Caco-2 (cell line): Measurements from ENCODE around the gene OR2W3. TPM values are rescaled to one million over a fixed set of nuclear protein-coding genes. Genes with fewer than 3 reads are reported as not detected.

Experiments used
- BruUV-seq: library from RNA; stranded (reverse); fragments of 400-500 nt; replicated peaks from 2 replicates; lab custom pipeline; 2021; lab: Mats Ljungman, UMichigan
- CTCF ChIA-PET: fragments of 300-600 bp; sonication (Branson Sonifier 250); formaldehyde crosslinking; loops from one replicate; lab custom pipeline; 2022; ENCODE audit warnings: antibody characterized with exemption; lab: Charles Lee
- POLR2A ChIA-PET: fragments of 300-600 bp; sonication (Branson Sonifier 250); formaldehyde crosslinking; loops from one replicate; lab custom pipeline; 2022; ENCODE audit warnings: antibody characterized with exemption; lab: Charles Lee
- DNase-seq, 2 experiments: peaks; one replicate each; pipeline versions ENCODE4 v3.0.0 to v3.0.0-alpha.2; 2020 to 2022
- H3K27me3 ChIP-seq: replicated peaks from 2 replicates; pipeline ENCODE4 v1.6.0; 2011; ENCODE audit warnings: low read length; ENCODE audit not compliant: control insufficient read depth, insufficient read depth
- H3K36me3 ChIP-seq: 2 replicates; pipeline ENCODE4 v1.5.1; 2011; ENCODE audit warnings: low read length; ENCODE audit not compliant: control insufficient read depth, insufficient read depth
- H3K4me1 ChIP-seq: fragments of 250-450 bp; sonication (Bioruptor Pico); 2 replicates; pipeline ENCODE4 v1.5.1; 2020; ENCODE audit warnings: mild to moderate bottlenecking
- H3K4me3 ChIP-seq: 2 replicates; pipeline ENCODE4 v1.5.1; 2011; ENCODE audit warnings: low read depth, mild to moderate bottlenecking, control low read depth, low read length
- H3K9me3 ChIP-seq: fragments of 250-450 bp; sonication (Bioruptor Pico); 2 replicates; pipeline ENCODE4 v1.5.1; 2020; ENCODE audit warnings: mild to moderate bottlenecking, moderate library complexity
- H3K27ac Mint-ChIP-seq: one replicate; pipeline ENCODE4 v1.8.0; 2022; ENCODE audit warnings: mixed read lengths; ENCODE audit not compliant: unreplicated experiment
- H3K27me3 Mint-ChIP-seq: one replicate; pipeline ENCODE4 v1.8.0; 2022; ENCODE audit warnings: mixed read lengths; ENCODE audit not compliant: insufficient read depth, unreplicated experiment
- H3K36me3 Mint-ChIP-seq: one replicate; pipeline ENCODE4 v1.8.0; 2022; ENCODE audit warnings: mild to moderate bottlenecking, mixed read lengths; ENCODE audit not compliant: insufficient read depth, unreplicated experiment
- H3K4me1 Mint-ChIP-seq: one replicate; pipeline ENCODE4 v1.8.0; 2022; ENCODE audit warnings: low read depth, mixed read lengths; ENCODE audit not compliant: unreplicated experiment
- H3K4me3 Mint-ChIP-seq: one replicate; pipeline ENCODE4 v1.8.0; 2022; ENCODE audit warnings: mild to moderate bottlenecking, moderate library complexity, mixed read lengths; ENCODE audit not compliant: unreplicated experiment
- H3K9me3 Mint-ChIP-seq: one replicate; pipeline ENCODE4 v1.8.0; 2022; ENCODE audit warnings: mixed read lengths; ENCODE audit not compliant: unreplicated experiment
- CTCF ChIP-seq, 2 experiments: fragments of 200-600 bp in 1 of 2; IDR thresholded peaks; 1 replicate in 1 of 2; 2 replicates in 1 of 2; pipeline versions ENCODE4 v1.5.1 to v1.8.0; 2011 to 2022; ENCODE audit warnings: antibody characterized with exemption in 1 of 2, control low read depth in 1 of 2, inconsistent platforms in 1 of 2, low read depth in 1 of 2, low read length in 1 of 2, mild to moderate bottlenecking in 1 of 2, moderate library complexity in 1 of 2; ENCODE audit not compliant: insufficient read depth in 1 of 2, severe bottlenecking in 1 of 2, unreplicated experiment in 1 of 2
- intact Hi-C: fragments of 100-400 bp; cut with micrococcal nuclease; formaldehyde crosslinking; loops from one replicate; pipeline ENCODE4 v1.10.0; 2022; ENCODE audit not compliant: unreplicated experiment
- total RNA-seq: library from RNA; stranded (reverse); gene quantifications from 2 replicates; pipeline ENCODE4 v1.2.3, GENCODE V29; 2022

OR2W3 gene
- total RNA-seq, 1 experiment from 2014 or later = not detected

- peak in 1 of 2 experiments; percentile 20 for TF ChIP-seq CTCF (IDR thresholded peaks at IDR 0.05; ENCODE audit: insufficient read depth in 1 of 2, low read depth in 1 of 2, low read length in 1 of 2, severe bottlenecking in 1 of 2, unreplicated experiment in 1 of 2)
- Mint-ChIP-seq H3K27ac (no peak within 1 kb of the TSS), H3K27me3 (peaks cover 12% of the 10 kb centered on the region), H3K4me3 (peak within 1 kb of the TSS; percentile 66), H3K4me1 (no peaks in the 10 kb centered on the region), H3K9me3 (peaks cover 11% of the 10 kb centered on the region), H3K36me3 (no peaks in the 10 kb centered on the region)
- Histone ChIP-seq H3K4me1 (no peaks in the 10 kb centered on the region), H3K4me3 (peak within 1 kb of the TSS; percentile 10; the same call in 1 of the 2 replicates), H3K27me3 (no peaks in the 10 kb centered on the region), H3K9me3 (no peaks in the 10 kb centered on the region), H3K36me3 (no peaks in the 10 kb centered on the region)
- intact Hi-C loops = no loop called here
- ChIA-PET CTCF (no interaction called here), POLR2A (no interaction called here)
- peak in 1 of 2 experiments; percentile 40 for DNase-seq
- BruUV-seq = no TSS peak
Measured at GRCh38 chr1:247857069-247857984, 38.1 kb upstream of the OR2W3 start, which contains the start of gene TRIM58. TSS of gene TRIM58 (plus strand) at chr1:247857187. CDS start at chr1:247857247, 60 bp downstream.

- intact Hi-C loops = no loop called here
- peak overlapping the region; percentile 66 for H3K4me3 Mint-ChIP-seq
- no TSS peak for BruUV-seq
- peaks cover 6% of the 10 kb centered on the region for H3K9me3 Mint-ChIP-seq
- no peaks in the 10 kb centered on the region for H3K27me3 ChIP-seq
- ChIA-PET CTCF (no interaction called here), POLR2A (no interaction called here)
- no peaks in the 10 kb centered on the region for H3K9me3 ChIP-seq
- H3K4me1 ChIP-seq = no peaks in the 10 kb centered on the region
- H3K27me3 Mint-ChIP-seq = peaks cover 11% of the 10 kb centered on the region
- H3K36me3 ChIP-seq = no peaks in the 10 kb centered on the region
- H3K4me3 ChIP-seq = no peak overlapping the region
- H3K36me3 Mint-ChIP-seq = no peaks in the 10 kb centered on the region
- no peak for TF ChIP-seq CTCF (IDR thresholded peaks at IDR 0.05; ENCODE audit: insufficient read depth in 1 of 2, low read depth in 1 of 2, low read length in 1 of 2, severe bottlenecking in 1 of 2, unreplicated experiment in 1 of 2)
- no peak for DNase-seq
- H3K27ac Mint-ChIP-seq = no peak overlapping the region
- no peaks in the 10 kb centered on the region for H3K4me1 Mint-ChIP-seq
Measured at GRCh38 chr1:247857985-247858619, 37.3 kb upstream of the OR2W3 start.

GRCh38 chr1:247862756-247863155 is 32.6 kb upstream of the OR2W3 start:
- Histone ChIP-seq H3K4me3 (no peak overlapping the region), H3K4me1 (no peaks in the 10 kb centered on the region), H3K36me3 (no peaks in the 10 kb centered on the region), H3K27me3 (no peaks in the 10 kb centered on the region), H3K9me3 (no peaks in the 10 kb centered on the region)
- intact Hi-C loops = no loop called here
- no peaks in the 10 kb centered on the region for H3K36me3 Mint-ChIP-seq
- H3K4me3 Mint-ChIP-seq = no peak overlapping the region
- no peaks in the 10 kb centered on the region for H3K4me1 Mint-ChIP-seq
- BruUV-seq = no TSS peak
- no peak for DNase-seq
- H3K9me3 Mint-ChIP-seq = no peaks in the 10 kb centered on the region
- peaks cover 12% of the 10 kb centered on the region for H3K27me3 Mint-ChIP-seq
- ChIA-PET POLR2A (no interaction called here), CTCF (no interaction called here)
- no peak overlapping the region for H3K27ac Mint-ChIP-seq
- TF ChIP-seq CTCF (IDR thresholded peaks at IDR 0.05; ENCODE audit: insufficient read depth in 1 of 2, low read depth in 1 of 2, low read length in 1 of 2, severe bottlenecking in 1 of 2, unreplicated experiment in 1 of 2) = no peak
